Measurements from ENCODE around the gene ZNF45. TPM values are rescaled to one million over a fixed set of nuclear protein-coding genes. Genes with fewer than 3 reads are reported as not detected.

ZNF45 gene
- total and polyA plus RNA-seq, 2 of the 13 experiments (the other 11 are each of a cell fraction or from before 2014, with no cell fraction given): 2.4 to 11.3 TPM

- TF ChIP-seq ZBTB26 (CRISPR knock-in tag; IDR thresholded peaks at IDR 0.05; ENCODE audit: borderline replicate concordance) (no peak; the same call in 1 of the 2 replicates), SP2 (CRISPR knock-in tag; IDR thresholded peaks at IDR 0.05) (no peak), NR2C2 (CRISPR knock-in tag; IDR thresholded peaks at IDR 0.05; ENCODE audit: borderline replicate concordance) (peak; percentile 99), MED1 (CRISPR knock-in tag; IDR thresholded peaks at IDR 0.05) (peak; percentile 31; the same call in 1 of the 2 replicates), MIXL1 (CRISPR knock-in tag; IDR thresholded peaks at IDR 0.05) (0 out of 2 replicates have a peak, but pooled peaks have one; percentile 12), GABPB1 (CRISPR knock-in tag; IDR thresholded peaks at IDR 0.05) (peak; percentile 94), ISL2 (CRISPR knock-in tag; IDR thresholded peaks at IDR 0.05) (no peak; the same call in 1 of the 2 replicates), ZNF572 (CRISPR knock-in tag; IDR thresholded peaks at IDR 0.05) (0 out of 2 replicates have a peak, but pooled peaks have one; percentile 55), ESRRA (CRISPR knock-in tag; IDR thresholded peaks at IDR 0.05; ENCODE audit: low read depth) (no peak), ZBTB7A (CRISPR knock-in tag; IDR thresholded peaks at IDR 0.05) (no peak), NFKB2 (CRISPR knock-in tag; IDR thresholded peaks at IDR 0.05; ENCODE audit: borderline replicate concordance) (peak; percentile 41; the same call in 1 of the 2 replicates), HNF4A (CRISPR knock-in tag; IDR thresholded peaks at IDR 0.05) (no peak), ZBTB8A (CRISPR knock-in tag; IDR thresholded peaks at IDR 0.05; ENCODE audit: borderline replicate concordance, low read depth) (no peak), ZNF616 (CRISPR knock-in tag; IDR thresholded peaks at IDR 0.05; ENCODE audit: low read depth) (no peak), ZNF124 (CRISPR knock-in tag; IDR thresholded peaks at IDR 0.05) (no peak), ZNF274 (CRISPR knock-in tag; IDR thresholded peaks at IDR 0.05) (peak; percentile 64; the same call in 1 of the 2 replicates), GATAD2A (CRISPR knock-in tag; IDR thresholded peaks at IDR 0.05) (no peak), ZFAT (CRISPR knock-in tag; conservative IDR thresholded peaks at IDR 0.05) (no peak), FOXK1 (CRISPR knock-in tag; IDR thresholded peaks at IDR 0.05; ENCODE audit: borderline replicate concordance, low read depth) (no peak), EHMT2 (IDR thresholded peaks at IDR 0.05; ENCODE audit: borderline replicate concordance, low read depth, low read length) (peak; percentile 72; the same call in 1 of the 2 replicates), ZFP36L1 (CRISPR knock-in tag; IDR thresholded peaks at IDR 0.05) (no peak), HDAC2 (CRISPR knock-in tag; IDR thresholded peaks at IDR 0.05) (no peak), HES4 (CRISPR knock-in tag; IDR thresholded peaks at IDR 0.05; ENCODE audit: borderline replicate concordance) (no peak)
- TF ChIP-seq, protein P1, sequence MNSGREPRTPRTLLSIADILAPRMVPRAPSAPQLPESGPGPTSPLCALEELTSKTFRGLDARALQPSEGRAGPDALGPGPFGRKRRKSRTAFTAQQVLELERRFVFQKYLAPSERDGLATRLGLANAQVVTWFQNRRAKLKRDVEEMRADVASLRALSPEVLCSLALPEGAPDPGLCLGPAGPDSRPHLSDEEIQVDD (CRISPR knock-in tag; IDR thresholded peaks at IDR 0.05; ENCODE audit: borderline replicate concordance): no peak
- TF ChIP-seq, protein P2, sequence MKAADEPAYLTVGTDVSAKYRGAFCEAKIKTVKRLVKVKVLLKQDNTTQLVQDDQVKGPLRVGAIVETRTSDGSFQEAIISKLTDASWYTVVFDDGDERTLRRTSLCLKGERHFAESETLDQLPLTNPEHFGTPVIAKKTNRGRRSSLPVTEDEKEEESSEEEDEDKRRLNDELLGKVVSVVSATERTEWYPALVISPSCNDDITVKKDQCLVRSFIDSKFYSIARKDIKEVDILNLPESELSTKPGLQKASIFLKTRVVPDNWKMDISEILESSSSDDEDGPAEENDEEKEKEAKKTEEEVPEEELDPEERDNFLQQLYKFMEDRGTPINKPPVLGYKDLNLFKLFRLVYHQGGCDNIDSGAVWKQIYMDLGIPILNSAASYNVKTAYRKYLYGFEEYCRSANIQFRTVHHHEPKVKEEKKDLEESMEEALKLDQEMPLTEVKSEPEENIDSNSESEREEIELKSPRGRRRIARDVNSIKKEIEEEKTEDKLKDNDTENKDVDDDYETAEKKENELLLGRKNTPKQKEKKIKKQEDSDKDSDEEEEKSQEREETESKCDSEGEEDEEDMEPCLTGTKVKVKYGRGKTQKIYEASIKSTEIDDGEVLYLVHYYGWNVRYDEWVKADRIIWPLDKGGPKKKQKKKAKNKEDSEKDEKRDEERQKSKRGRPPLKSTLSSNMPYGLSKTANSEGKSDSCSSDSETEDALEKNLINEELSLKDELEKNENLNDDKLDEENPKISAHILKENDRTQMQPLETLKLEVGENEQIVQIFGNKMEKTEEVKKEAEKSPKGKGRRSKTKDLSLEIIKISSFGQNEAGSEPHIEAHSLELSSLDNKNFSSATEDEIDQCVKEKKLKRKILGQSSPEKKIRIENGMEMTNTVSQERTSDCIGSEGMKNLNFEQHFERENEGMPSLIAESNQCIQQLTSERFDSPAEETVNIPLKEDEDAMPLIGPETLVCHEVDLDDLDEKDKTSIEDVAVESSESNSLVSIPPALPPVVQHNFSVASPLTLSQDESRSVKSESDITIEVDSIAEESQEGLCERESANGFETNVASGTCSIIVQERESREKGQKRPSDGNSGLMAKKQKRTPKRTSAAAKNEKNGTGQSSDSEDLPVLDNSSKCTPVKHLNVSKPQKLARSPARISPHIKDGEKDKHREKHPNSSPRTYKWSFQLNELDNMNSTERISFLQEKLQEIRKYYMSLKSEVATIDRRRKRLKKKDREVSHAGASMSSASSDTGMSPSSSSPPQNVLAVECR (CRISPR knock-in tag; IDR thresholded peaks at IDR 0.05; ENCODE audit: borderline replicate concordance): peak; percentile 75; the same call in 1 of the 2 replicates
Measured at GRCh38 chr19:43901395-43902390, 33.4 kb downstream of the ZNF45 start (continued).
